CD4-positive, alpha-beta T cell treated with Interleukin-12 subunit alpha and Interleukin-12 subunit beta, for 1 hour (primary cell): ENCODE data around the gene CLCN7.
"Not testable (repeated sequence)": the region's sequence is repeated elsewhere in the genome, so short reads cannot be mapped to it uniquely, and the experiment has no call there.

Experiments used
- DNase-seq: peaks from one replicate; pipeline ENCODE4 v3.0.0-alpha.2; 2020

Gene CLCN7

DNA sequence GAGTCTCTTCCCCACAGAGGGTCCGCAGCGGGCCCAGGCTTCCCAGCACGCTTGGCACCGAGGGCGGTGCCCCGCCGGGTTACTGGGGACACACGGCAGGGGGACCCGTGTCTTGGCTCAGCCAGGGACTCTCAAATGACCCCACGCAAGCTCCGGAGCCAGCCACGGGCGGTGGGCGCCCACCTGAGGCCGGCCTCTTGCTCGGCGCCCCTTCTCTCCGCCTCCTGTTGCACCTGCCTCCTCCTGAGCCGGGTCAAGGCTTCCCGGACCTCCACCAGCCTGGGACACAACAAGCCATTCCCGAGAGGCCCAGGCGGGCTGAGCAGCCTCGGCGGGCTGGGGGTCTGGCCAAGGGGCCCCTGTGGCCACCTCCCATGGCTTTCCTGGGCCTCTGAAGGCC is 32.1 kb downstream of the CLCN7 start:
- no peak for DNase-seq

DNA sequence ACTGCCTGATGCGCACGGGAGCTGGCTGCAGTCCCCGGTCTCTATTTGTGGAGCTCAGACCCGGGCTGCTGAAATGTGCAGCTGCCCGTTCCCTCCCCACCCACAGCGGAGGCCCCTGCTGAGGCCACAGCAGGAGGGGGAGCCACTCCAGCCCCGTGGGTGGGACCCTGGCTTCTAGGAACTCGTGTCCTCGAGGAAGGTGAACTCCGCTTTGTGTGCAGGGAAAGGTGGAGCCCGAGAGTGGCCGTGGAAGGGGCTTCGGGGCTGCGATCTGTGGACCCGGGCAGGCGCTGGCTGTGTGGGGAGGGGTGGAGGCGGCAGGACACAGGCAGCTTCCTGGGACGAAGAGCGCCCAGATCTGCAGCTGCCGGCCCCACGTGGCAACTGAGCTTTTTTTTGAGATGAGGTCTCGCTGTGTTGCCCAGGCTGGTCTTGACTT is 33.4 kb downstream of the CLCN7 start:
- no peak for DNase-seq

DNA sequence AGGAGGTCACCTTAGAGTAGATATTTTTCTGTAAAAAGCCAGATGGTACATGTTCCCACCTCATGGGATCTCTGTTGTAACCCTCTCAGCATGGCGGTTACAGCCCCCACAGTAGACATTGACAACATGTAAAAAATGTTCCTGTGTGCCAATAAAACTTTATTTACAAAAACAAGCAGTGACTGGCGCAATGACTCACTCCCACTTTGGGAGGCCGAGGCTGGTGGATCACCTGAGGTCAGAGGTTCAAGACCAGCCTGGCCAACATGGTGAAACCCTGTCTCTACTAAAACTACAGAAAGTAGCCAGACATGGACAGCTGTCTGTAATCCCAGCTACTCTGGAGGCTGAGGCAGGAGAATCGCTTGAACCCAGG is 35.1 kb downstream of the CLCN7 start:
- DNase-seq, result not testable (repeated sequence)

DNA sequence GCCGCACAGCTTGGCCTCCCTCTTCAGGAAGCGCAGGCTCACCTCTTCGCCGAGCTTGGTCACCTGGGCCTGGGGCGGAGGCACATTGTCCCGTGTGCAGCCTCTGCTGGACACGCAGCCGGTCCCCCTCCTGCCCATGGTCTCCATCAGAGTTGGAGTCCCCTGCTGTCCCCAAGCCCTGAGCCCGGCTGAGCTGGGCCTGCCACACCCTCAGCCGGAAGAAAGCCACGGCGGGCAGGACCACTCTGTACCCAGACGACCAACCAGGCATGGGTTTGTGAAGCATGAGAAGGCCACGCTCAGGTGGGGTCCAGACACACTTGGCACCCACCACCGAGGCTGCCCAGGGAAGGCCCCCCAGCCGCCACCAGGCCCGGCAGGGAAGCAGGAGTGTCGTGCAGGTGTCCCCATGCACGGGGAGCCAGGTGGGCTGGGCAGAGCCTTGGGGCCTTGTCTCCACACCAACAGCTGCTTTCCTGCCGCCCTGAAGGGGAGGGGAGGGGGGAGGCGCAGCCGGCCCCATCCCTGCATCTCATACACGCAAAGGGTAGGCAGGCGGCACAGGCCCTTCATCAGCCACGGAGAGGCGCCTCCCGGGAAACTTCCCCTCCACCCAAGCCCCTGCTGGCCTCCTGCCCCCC is 35.6 kb downstream of the CLCN7 start:
- no peak for DNase-seq

DNA sequence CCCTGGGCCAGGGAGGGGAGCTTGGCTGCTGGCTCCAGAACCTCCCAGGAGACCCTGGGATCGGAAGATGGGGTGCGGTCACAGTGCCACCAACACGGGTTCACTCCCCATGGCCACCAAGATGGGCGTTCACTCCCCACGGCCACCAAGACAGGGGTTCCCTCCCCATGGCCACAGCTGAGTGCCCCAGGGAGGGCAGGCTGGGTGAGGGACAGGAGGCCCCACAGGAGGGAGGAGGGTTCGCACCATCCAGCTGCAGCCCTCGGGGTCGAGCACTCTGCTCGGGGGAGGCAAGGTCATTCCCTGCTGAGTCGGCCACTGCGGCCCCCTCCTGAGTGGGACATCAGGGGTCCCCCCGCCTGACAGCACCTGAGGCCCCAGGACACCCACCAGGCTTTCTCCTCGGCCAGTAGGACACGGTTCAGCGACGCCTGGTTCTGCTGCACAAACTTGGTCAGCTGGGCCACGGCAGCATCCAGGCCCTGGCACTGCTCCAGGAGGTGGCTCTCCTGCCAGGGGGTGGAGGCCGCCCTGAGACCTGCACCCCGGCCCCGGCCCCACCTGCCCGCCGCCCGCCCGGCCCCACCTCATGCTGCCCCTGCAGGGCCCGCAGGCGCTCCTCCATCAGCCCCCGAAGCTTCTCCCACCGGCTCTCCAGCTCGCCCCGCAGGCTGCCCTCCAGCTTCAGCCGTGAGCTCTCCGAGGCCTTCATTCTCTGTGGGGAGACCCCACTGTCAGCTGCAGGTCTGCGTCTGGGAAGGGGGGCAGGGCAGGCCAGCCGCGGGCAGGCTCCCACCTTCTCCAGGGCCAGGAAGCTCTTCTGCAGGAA is 36.4 kb downstream of the CLCN7 start:
- no peak for DNase-seq

DNA sequence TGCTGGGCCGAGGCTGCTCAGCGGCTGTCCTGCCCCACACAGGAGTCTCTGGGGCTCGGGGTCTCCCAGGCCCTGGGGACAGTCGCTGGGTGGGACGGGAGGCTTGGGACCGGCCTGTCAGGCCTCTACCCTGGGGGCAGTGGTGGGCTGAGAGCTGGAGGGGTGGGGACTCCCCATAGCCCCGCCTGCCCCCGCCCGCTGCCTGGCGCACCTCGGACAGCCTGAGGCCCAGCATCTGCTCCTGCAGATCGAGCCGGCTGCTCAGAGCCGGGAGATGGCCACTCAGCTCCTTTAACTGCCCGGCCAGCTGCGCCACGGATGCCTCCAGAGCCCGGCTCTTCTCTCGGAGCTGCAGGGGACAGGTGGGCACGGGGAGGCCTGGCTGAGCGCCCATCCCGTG is 37.2 kb downstream of the CLCN7 start:
- DNase-seq, result no peak

DNA sequence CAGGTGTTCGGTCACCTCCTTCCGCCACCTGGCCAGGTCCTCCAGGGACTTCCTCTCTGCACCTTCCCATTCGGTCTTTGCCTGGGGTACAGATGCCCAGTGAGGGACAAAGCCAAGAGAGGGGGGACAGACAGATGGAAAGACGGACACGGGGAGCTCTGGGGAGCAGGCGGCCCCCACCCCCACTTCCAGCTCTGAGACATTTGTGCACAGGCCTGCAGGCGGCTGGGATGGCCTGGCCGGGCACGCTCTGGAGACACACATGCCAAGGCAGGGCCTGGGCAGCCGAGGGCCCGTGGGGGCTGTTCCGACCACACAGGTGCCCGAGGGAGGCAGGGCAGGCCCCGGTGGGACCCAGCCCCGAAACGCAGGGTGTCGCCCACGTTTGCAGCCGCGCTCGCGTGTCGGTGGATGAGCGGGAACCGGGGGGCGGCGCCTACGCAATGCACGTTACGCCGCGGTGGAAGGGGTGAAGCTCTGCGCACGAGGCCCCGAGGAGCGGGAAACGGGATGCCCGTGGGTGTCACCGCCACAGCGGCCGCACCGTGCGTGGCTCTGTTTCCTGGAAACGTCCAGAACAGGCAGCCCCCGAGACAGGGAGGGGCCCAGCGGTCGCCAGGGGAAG is 38.0 kb downstream of the CLCN7 start:
- no peak for DNase-seq

DNA sequence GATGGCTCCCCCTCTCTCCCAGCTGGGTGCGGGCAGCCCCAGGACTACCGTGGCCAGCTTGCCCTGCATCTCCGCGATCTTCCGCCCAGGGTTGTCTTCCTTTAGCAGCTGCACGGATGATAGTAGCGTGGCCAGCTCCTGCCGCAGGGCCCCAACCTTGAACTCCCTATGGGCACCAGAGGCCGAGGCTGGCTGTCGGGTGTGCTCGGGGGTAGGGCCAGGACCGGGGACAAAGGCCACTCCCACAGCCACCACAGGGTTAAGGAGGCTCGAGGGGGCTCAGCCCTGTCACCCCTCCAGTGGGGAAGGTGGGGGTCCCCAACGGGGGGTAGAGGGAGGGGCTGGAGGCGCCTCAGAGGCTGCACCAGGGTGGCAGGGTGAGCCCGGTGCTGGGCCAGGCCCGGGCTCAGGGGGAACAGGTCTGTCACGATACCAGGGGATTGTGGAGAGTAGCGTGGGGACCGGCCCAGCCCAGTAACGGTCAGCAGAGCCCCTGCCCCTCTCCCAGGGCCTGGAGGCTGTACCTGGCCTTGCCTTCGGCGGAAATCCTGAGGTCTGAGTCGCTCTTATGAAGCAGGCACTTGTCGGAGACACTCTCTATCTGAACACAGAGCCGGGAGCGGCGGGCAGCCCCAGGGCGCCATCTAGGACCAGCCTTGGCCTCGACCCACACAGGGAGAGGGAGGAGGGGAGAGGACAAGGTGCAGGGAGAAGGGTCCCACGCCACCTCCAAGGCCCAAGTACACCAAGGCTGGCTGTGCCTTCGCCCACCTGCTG is 38.7 kb downstream of the CLCN7 start:
- no peak for DNase-seq

DNA sequence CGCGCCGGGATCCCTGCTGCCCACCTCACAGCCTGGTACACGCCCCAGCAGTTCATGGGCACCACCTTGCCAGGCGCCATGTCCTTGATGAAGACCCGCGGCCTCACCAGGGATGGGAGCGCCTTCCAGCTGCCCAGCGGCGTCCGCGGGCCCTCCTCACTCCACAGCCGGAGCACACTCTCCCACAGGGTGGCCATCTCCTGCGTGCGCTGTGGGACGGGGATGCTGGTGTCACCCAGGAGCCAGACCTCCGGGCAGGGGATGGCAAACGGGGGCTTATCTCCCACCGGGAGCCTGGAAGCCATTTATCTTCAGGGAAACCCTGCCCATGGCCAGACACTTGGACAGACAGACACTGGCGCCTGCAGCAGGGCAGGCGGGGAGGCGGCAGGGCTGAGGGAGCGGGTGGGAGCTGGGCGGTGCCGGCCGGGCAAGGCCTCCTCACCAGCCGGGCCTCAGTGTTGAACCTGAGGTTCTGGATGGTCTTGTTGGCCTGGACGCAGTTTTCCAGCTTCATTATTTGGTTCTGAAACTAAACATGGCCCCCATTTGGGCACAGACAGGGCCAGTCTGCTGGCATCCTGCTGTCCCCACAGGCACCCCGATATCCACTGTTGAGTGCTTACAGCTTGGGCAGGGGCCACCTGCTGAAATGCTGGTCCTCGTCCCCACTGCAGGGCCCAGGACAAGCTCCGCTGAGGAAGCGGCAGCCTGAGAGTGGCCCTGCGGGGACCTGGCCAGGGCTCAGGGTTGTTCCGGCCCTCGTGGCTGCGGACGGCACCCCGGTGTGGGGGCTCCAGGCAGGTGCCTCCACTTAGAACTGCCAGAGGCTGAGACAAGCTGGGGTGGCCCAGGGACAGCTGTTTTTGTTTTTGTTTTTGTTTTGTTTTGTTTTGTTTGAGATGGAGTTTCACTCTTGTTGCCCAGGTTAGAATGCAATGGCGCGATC is 39.9 kb downstream of the CLCN7 start:
- DNase-seq, result no peak

DNA sequence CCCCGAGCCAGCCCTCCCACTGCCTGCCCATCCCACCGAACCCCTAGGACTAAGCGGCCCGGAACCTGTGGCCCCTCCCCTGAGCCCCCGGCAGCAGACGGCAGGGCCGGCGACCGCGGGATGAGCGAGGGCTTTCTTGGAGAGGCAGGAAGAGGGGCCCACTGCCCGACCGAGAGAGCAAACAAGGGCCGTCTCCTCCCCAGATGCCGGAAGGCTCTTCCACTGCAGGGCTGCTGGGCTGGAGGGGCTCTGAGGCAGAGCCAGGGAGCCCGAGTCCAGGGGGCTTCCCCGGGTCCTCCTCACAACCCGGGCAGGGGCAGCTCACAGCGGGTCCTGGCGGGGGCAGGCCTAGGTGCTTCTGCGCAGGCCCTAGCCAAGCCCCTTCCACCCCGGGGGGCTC is 41.1 kb downstream of the CLCN7 start:
- DNase-seq, result no peak

DNA sequence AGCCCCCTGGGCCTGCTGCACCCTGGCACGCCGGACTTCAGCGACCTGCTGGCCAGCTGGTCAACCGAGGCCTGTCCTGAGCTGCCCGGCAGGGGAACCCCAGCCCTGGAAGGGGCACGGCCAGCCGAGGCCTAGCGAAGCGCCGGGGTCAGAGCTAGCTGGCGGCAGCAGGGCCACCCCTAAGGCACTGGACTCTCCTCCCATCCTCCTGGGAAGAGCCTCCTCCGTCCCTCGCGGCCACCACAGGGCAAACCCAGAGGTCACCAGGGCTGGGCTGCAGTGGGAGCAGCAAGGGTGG is 41.6 kb downstream of the CLCN7 start:
- no peak for DNase-seq

DNA sequence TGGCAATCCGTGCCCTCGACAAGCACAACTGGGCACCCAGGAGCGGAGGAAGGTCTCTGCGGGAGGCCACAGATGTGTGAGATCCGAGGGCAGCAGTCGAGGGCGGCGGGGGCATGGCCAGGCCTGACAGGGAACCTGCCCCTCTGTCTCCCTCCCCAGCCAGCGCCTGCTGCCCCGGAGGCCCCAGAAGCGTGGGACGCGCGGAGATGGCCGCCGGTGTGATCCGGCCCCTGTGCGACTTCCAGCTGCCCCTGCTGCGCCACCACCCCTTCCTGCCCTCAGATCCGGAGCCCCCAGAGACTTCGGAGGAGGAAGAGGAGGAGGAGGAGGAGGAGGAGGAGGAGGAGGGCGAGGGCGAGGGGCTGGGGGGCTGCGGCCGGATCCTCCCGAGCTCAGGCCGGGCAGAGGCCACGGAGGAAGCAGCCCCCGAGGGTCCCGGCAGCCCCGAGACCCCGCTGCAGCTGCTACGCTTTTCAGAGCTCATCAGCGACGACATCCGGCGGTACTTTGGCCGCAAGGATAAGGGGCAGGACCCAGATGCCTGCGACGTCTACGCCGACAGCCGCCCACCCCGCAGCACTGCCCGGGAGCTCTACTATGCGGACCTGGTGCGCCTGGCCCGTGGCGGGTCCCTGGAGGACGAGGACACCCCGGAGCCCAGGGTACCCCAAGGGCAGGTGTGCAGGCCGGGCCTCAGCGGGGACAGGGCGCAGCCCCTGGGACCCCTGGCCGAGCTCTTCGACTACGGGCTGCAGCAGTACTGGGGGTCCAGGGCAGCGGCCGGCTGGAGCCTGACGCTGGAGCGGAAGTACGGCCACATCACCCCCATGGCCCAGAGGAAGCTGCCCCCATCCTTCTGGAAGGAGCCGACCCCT is 42.2 kb downstream of the CLCN7 start:
- peak; percentile 16 for DNase-seq

DNA sequence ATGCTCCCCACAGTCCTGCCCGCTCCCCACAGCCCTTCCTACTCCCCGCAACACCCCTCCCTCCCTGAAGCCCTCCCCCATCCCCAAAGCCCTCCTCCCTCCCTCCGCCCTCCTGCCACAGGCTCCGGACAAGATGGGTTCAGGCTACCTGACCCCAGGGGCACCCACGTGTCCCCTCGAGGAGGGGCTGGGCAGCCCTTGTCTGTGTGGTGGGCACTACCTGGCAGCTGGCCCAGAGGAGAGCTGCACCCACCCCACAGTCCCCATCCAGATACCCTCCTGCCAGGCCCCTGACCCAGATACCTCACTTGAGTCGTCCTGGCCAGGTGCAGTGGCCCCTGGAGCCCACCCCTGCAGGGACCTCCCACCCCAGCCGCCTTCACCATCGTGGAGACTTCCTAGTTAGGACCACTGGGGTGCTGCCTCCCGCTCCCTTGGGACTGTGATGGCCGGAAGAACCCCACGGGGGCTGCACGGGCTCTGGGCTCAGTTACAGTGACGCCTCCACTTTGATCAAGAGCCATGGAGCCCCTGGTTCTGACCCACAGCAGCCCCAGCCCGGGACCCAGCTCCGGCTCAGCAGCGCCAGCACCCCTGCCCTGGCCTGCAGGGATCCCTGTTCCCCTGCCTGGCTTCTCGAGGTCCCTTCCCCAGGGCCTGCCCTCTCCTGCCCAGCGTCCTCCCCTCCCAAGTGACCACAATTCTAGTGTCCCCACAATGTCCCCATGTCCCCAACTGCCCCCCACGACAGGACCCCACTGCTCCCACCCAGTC is 43.1 kb downstream of the CLCN7 start:
- no peak for DNase-seq

DNA sequence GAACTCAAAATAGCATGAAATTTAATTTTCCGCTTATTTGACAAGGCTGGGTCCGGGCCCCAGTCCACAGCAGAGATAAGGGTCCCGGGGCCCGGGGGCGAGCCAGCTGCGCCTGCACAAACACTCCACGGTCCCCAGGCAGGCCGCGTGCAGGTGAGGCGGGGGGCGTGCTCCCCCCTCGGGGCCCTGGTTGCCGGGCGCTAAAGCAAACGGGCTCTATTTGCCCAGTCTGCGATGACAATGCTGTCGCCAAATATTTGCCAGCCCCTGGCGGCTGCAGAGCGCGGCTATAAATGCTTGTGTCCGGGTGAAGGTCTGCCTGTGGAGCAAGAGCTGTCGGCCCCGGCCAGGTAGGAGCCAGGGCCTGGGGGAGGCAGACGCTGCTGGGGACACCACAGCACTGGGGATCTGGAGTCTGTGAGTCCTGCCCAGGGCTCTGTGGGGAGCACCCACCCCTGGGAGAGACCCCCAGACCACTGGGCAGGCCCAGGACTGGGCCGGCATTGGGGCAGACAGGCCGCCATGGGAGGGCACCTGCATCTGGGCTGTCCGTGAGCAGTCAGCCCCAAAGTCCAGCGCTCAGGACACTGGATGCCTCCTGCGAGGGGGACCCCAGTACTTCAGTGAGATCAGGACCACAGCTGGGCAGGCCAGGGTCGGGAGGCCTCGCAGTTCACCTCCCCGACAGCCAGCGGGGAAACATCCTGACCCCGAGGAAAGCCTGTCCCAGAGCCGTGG is 43.9 kb downstream of the CLCN7 start, which contains the start of gene PERCC1:
TSS of gene PERCC1 (plus strand) at position 320 of the 738 bp plus-strand sequence. CDS start 1,516 bp downstream, outside the sequence.
- no peak for DNase-seq

DNA sequence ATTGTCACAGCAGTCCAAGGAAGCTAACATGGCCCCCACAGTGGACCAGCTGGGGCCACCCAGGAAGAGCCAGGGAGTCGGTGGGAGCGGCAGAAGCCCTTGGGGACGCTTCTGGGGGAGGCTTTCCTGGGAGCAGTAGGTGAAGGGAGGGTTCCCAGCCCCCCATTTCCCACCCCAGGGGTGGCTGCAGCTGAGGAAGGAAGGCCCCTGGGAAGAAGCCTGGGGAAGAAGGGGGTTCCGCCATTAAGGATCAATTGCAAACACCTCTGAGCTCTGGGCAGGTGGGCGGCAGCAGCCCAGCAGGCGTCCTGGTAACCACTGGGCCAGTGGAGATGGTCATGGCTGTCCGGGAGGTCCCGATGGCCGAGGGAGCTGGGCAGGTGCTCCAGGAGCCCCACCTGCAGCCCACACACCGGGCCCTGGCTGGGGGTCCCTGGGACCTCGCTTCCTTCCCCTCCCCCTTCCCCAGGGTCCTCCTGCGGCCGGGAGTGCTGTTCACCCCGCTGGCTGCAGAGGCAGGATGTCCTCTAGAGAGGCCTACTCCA is 44.5 kb downstream of the CLCN7 start:
- DNase-seq, result no peak

DNA sequence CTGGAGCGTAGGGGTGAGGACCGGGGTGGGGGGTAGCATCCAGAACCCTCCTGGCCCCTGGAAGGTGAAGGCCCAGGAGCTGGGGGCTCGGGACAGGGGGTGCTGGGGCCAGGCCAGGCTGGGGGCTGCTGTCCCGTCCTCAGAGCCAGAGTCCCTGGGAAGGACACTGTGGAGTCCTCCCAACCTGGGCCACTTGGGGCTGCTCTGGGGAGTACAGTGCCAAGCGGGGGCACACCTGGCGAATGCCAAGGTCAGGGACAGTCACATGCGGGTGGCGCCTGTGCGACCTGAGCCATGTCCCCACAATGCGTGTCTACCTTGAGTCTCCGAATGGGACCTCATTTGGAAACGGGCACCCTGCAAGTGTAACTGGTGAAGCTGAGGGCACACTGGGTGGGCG is 45.2 kb downstream of the CLCN7 start:
- no peak for DNase-seq

DNA sequence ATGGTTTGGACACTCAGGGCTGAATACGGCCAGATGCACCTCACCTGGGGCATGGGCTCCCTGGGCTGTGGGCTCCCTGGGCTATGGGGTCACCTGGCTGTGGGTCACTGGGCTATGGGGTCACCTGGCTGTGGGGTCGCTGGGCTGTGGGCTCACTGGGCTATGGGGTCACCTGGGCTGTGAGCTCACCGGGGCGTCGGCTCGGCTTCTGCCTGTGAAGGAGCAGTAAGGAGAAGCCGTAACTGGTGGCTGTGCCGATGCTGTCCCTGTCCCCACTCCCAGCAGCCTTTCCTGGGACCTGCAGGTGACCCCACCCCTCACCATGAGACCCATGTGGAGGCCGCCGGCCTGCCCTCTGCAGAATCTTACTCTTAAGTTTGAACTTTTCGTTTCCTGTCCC is 45.8 kb downstream of the CLCN7 start:
- no peak for DNase-seq

DNA sequence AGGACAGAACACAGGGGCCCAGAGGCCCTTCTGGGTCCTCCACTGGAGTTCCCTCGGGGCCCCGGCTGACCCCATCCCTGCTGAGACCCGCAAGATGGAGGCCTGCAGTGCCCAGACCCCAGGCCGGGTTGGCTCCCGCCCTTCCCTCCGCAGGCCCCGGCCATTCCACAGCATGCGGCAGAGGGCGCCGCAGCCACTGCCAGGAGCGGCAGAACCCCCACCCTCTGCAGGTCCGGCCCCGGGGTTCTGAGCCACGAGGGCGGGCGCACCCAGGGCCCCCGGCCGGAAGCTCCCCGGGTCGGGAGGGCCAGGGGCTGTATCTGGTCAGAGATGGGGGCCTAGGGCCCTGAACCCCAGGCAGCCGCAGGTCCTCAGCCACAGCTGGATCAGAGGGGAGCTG is 46.3 kb downstream of the CLCN7 start:
- peak; percentile 50 for DNase-seq
